Uterus (tissue), 2 donors: ENCODE results near the gene CEP131.

Experiments used
- CTCF ChIP-seq, 4 experiments: fragments of 200-600 bp in 2 of 4; fragments of 450-650 bp in 2 of 4; sonication (generic) in 2 of 4; IDR thresholded peaks; one replicate each; pipeline ENCODE4 v1.5.1; 2016 to 2019; ENCODE audit warnings: antibody characterized with exemption in 4 of 4, mild to moderate bottlenecking in 2 of 4, moderate library complexity in 1 of 4
- POLR2A ChIP-seq, 2 donors: fragments of 450-650 bp; IDR thresholded peaks; one replicate each; pipeline ENCODE4 v1.6.1; 2016; ENCODE audit warnings: antibody characterized with exemption in 2 of 2, mild to moderate bottlenecking in 1 of 2, moderate library complexity in 1 of 2

GRCh38 chr17:81230043-81230820 is 7.5 kb upstream of the CEP131 start:
- no peak for TF ChIP-seq CTCF (IDR thresholded peaks at IDR 0.05)
- no peak for TF ChIP-seq POLR2A (IDR thresholded peaks at IDR 0.05)
